ENCODE measurements around the gene EPC1.
"Not testable (repeated sequence)": the region's sequence is repeated elsewhere in the genome, so short reads cannot be mapped to it uniquely, and the experiment has no call there.

The EPC1 gene

GRCh38 chr10:32346551-32347362 lies at the start of gene EPC1:
TSS of gene EPC1 (minus strand) at chr10:32347158. CDS start at chr10:32346915, 243 bp downstream.
- DNase-seq: peak; percentile 85 to 88

GRCh38 chr10:32393911-32394310 lies 47.0 kb upstream of the EPC1 start:
- DNase-seq: no peak

GRCh38 chr10:32392284-32392683 lies 45.3 kb upstream of the EPC1 start:
- DNase-seq: not testable (repeated sequence)

GRCh38 chr10:32390193-32390592 lies 43.2 kb upstream of the EPC1 start:
- DNase-seq: no peak

GRCh38 chr10:32388258-32389027 lies 41.5 kb upstream of the EPC1 start:
- DNase-seq: peak in 1 of 2 experiments; percentile 35

- no peak for DNase-seq
Measured at GRCh38 chr10:32386623-32387260, 39.8 kb upstream of the EPC1 start.

GRCh38 chr10:32384171-32384570 lies 37.2 kb upstream of the EPC1 start:
- DNase-seq: no peak

GRCh38 chr10:32381165-32381564 lies 34.2 kb upstream of the EPC1 start:
- no peak for DNase-seq

GRCh38 chr10:32379950-32380551 lies 33.1 kb upstream of the EPC1 start:
- no peak for DNase-seq

- peak in 1 of 2 experiments; percentile 16 for DNase-seq
Measured at GRCh38 chr10:32379318-32379949, 32.5 kb upstream of the EPC1 start.

GRCh38 chr10:32378363-32379317 lies 31.7 kb upstream of the EPC1 start:
- peak; percentile 83 to 89 for DNase-seq

GRCh38 chr10:32377458-32378259 lies 30.7 kb upstream of the EPC1 start:
- DNase-seq: no peak

GRCh38 chr10:32376771-32377170 lies 29.8 kb upstream of the EPC1 start:
- DNase-seq: no peak

- no peak for DNase-seq
Measured at GRCh38 chr10:32376097-32376496, 29.1 kb upstream of the EPC1 start.

GRCh38 chr10:32375631-32376030 lies 28.7 kb upstream of the EPC1 start:
- no peak for DNase-seq

- no peak for DNase-seq
Measured at GRCh38 chr10:32374605-32375004, 27.6 kb upstream of the EPC1 start.

GRCh38 chr10:32373496-32373895 lies 26.5 kb upstream of the EPC1 start:
- DNase-seq: no peak

- DNase-seq: no peak
Measured at GRCh38 chr10:32373031-32373430, 26.1 kb upstream of the EPC1 start.

GRCh38 chr10:32372000-32372875 lies 25.3 kb upstream of the EPC1 start:
- DNase-seq: no peak
